Daoy (cell line): Measurements from ENCODE around the gene KRTAP12-2. TPM values are rescaled to one million over a fixed set of nuclear protein-coding genes. Genes with fewer than 3 reads are reported as not detected.
"Not testable (repeated sequence)": the region's sequence is repeated elsewhere in the genome, so short reads cannot be mapped to it uniquely, and the experiment has no call there.

Experiments used
- DNase-seq: peaks from one replicate; pipeline ENCODE4 v3.0.0-alpha.2; 2015; ENCODE audit warnings: low read depth
- total RNA-seq: library from RNA; depleted of rRNA; stranded (reverse); fragments of >200 nt; shearing (Covaris generic); gene quantifications from 2 replicates; pipeline ENCODE4 v1.2.3, GENCODE V29; 2014; rRNA removed

The KRTAP12-2 gene
- total RNA-seq, 1 experiment from 2014 or later = not detected

DNA sequence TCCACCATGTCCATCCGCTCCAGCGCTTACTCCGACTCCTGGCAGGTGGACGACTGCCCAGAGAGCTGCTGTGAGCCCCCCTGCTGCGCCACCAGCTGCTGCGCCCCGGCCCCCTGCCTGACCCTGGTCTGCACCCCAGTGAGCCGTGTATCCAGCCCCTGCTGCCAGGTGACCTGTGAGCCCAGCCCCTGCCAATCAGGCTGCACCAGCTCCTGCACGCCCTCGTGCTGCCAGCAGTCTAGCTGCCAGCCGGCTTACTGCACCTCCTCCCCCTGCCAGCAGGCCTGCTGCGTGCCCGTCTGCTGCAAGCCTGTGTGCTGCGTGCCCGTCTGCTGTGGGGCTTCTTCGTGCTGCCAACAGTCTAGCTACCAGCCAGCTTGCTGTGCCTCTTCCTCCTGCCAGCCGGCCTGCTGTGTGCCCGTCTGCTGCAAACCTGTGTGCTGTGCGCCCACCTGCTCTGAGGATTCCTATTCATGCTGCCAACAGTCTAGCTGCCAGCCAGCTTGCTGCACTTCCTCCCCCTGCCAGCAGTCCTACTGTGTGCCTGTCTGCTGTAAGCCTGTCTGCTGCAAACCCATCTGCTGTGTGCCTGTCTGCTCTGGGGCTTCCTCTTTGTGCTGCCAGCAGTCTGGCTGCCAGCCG is 39.4 kb downstream of the KRTAP12-2 start:
- not testable (repeated sequence) for DNase-seq

DNA sequence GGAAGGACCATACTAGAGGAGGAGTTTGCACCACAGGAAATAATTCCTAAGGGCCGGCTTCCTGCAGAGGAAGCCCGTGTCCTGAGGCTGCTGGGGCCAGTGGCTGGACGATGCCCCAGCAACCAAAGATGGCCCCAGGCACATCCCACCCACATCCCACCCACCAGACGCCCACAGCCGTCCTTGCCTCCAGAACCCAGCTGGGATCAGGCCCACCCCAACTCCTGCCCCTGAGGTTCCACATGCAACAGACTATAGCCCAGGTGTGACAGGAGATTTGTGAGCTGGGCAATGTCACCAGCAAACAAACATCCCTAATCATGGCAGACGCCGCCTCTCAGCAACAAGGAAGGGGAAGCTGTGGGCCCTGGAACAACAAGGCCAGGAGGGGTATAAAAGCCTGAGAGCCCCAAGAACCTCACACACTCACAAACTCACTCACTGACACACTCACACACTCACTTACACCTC is 40.0 kb downstream of the KRTAP12-2 start, which contains the start of gene KRTAP10-9:
Gene KRTAP10-9 (plus strand): TSS at position 421 of the 471 bp plus-strand sequence. CDS start 79 bp downstream, outside the sequence.
- DNase-seq = no peak

DNA sequence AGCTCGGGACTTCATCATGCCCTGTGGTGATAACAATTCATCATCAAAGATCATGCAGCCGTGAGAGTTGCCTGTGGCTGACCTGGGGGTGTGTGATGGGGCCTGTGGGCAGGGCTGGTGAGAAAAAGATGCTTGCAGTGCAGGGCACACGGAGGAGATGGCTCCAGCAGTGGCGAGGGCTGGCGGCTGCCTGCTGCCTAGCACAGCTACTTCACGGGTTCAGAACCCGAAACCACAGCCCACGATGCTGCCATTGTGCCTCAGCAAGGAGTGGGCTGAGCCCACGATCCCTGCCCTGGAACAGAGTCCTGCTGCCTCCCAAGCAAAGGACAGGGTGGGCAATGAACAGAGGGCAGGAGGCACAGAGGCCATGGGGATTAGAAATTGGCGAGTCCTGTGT is 40.5 kb downstream of the KRTAP12-2 start:
- DNase-seq = no peak

DNA sequence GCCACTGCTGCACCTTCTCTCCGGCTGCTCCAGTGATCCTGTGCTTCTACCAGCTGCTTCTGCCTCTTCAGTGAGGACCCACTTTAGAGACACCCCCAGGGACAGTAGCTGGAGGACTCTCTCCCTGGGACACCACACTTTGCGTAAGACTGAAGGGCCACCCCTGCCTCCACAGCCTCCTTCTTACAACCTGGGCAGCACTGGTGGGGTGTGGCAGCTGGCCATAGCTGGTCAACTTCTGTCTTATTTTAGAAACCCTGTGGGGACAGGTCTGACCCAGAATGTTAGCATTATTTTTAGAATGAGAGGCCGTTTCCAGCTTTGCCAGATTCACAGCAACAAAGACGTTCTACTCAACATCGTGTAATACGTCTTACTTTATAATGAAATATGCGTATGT is 41.0 kb downstream of the KRTAP12-2 start:
- no peak for DNase-seq

DNA sequence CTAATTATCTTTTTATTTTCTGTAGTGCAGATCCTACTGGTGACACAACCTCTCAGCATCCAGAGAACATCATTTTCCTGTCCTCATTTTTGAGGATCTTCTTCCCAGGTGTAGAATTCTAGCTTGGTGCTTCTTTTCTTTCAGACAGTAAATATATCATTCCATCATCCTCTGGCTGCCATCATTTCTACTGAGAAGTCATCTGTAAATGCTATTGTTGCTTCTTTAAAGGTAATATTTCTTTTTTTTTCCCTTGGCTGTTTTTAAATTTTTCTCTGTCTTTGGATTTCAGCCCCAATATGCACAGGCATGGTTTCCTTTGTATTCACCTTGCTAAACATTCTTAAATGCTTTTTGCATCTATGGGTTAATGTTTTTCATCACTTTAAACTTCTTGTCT is 43.2 kb downstream of the KRTAP12-2 start:
- no peak for DNase-seq

DNA sequence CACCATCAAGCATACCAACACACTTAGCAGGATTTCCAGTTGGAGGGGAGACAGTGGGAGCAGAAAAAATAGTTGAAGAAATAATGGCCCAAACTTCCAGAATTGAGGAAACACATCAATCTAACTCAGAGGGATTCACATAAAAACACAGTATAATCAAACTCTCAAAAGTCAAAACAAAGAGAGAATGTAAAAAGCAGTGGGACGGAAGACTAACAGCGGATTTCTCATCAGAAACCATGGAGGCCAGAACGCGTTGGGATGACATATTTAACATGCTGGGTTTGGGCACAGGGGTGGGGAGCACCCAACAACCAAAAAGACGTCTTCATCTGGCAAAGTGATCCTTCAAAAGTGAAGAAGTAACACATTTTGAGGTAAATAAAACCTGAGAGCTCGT is 46.8 kb downstream of the KRTAP12-2 start:
- no peak for DNase-seq

DNA sequence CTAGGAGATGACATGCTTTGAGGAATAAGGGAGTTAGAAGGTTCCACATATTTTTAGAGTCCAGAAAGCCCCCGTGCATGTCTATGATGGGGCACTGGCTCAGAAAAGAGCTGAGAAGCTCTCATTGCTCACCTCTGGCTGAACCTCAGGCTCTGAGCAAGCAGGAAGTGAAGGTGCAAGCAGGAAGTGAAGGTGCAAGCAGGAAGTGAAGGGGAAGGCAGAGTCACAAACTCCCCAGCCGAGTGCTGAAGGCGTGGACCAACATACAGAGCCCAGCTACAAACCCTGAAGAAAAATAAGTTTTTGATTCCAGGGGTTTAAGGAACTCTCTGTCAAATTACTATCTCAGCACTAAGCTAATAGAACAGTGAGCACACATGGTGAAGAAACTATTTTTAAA is 47.8 kb downstream of the KRTAP12-2 start:
- DNase-seq = no peak

DNA sequence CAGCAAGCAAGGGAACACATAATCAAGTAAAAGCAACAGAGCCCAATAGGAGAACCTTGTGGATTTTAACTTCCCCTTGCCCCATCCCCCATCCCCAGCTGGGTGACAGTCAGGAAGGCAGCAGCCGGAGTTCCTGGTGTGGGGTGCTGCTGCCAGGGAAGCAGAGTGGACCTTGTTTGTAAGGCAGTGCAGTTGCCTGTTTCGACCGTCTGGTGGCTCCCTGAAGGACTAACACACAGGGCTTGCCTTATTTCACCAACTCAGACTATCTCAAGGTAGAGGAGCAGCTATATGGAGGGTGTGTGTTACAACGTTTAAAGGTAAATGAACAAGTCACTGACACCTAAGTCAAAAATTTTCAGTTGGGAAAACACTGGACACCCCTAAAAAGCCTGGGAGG is 48.2 kb downstream of the KRTAP12-2 start:
- DNase-seq = no peak

DNA sequence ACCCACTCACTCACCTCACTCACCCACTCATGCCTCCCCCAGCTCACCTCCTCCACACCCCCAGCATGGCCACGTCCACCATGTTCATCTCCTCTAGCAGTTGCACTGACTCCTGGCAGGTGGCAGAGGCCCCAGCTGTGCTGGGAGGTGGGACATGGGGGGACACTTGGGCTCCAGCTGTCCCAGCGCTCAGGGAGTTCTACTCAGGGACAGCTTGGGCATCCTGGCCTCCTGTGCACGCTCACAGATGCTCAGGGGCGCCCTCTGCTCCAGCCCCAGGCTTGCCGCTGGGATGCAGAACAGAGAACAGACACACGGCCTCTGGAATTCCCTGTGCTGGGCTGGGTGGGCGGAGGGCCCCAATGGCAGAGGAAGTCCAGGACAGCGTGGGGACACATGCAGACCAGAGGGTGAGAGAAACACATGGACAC is 49.6 kb downstream of the KRTAP12-2 start:
- no peak for DNase-seq

DNA sequence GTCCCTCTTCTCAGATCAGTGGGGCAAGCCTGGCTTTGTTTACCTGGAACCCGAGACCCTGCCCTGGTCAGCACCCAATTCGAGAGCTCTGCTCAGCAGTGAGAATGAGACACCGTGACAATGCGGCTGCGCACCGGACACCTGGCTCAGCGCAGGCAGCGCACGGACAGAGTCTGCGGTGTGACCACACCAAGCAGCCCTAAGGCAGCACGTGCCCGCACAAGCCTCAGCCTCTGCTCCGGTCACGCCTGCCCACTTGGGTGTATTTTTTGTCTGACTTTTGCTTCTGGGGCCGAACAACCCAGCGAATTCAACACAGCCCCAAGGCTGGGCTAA is 50.2 kb downstream of the KRTAP12-2 start:
- DNase-seq = no peak

Other genes starting within 250 kb of the KRTAP12-2 start
- gene LRRC3, start 211.4 kb downstream of the KRTAP12-2 start, total RNA-seq = 0.06 and 0.17 TPM in 2 replicates
- not detected in 2 replicates for gene KRTAP10-1, start 126.7 kb downstream of the KRTAP12-2 start, total RNA-seq
- gene KRTAP10-2, start 115.4 kb downstream of the KRTAP12-2 start, total RNA-seq = not detected in 2 replicates
- gene KRTAP10-3, start 108.1 kb downstream of the KRTAP12-2 start, total RNA-seq = not detected in 2 replicates
- gene KRTAP10-4, start 93.2 kb downstream of the KRTAP12-2 start, total RNA-seq = not detected in 2 replicates
- gene KRTAP10-5, start 86.3 kb downstream of the KRTAP12-2 start, total RNA-seq = not detected in 2 replicates
- gene KRTAP10-6, start 74.4 kb downstream of the KRTAP12-2 start, total RNA-seq = not detected in 2 replicates
- not detected in 2 replicates for gene KRTAP10-7, start 66.3 kb downstream of the KRTAP12-2 start, total RNA-seq
- gene KRTAP10-8, start 54.8 kb downstream of the KRTAP12-2 start, total RNA-seq = not detected in 2 replicates
- gene KRTAP10-9, start 39.8 kb downstream of the KRTAP12-2 start, total RNA-seq = not detected in 2 replicates
- gene KRTAP10-10, start 29.6 kb downstream of the KRTAP12-2 start, total RNA-seq = not detected in 2 replicates
- gene KRTAP10-11, start 20.5 kb downstream of the KRTAP12-2 start, total RNA-seq = not detected in 2 replicates
- gene KRTAP12-4, start 12.3 kb downstream of the KRTAP12-2 start, total RNA-seq = not detected in 2 replicates
- not detected in 2 replicates for gene KRTAP12-3, start 9.0 kb downstream of the KRTAP12-2 start, total RNA-seq
- gene KRTAP12-1, start 15.2 kb upstream of the KRTAP12-2 start, total RNA-seq = not detected in 2 replicates
- gene KRTAP10-12, start 30.2 kb upstream of the KRTAP12-2 start, total RNA-seq = not detected in 2 replicates
- not detected in 2 replicates for gene TSPEAR, start 44.6 kb upstream of the KRTAP12-2 start, total RNA-seq
- gene UBE2G2, start 134.9 kb upstream of the KRTAP12-2 start, total RNA-seq = 90.1 and 152 TPM in 2 replicates
- gene SUMO3, start 151.1 kb upstream of the KRTAP12-2 start, total RNA-seq = 98.9 and 125 TPM in 2 replicates
- gene PTTG1IP, start 206.8 kb upstream of the KRTAP12-2 start, total RNA-seq = 321 and 333 TPM in 2 replicates